Measurements from ENCODE around the gene BBS2.

Gene BBS2

GRCh38 chr16:56519459-56520250 lies at the start of gene BBS2:
Gene BBS2, minus strand, starts transcription at chr16:56520024. Its CDS starts 162 bp downstream, at chr16:56519862.
- peak; percentile 28 for DNase-seq

- DNase-seq = no peak
Observed at GRCh38 chr16:56564793-56565477, 45.1 kb upstream of the BBS2 start, which contains the start of gene MT4. Gene MT4, plus strand, starts transcription at chr16:56565073. Its CDS starts 56 bp downstream, at chr16:56565129.

- DNase-seq = no peak
Observed at GRCh38 chr16:56561126-56561525, 41.3 kb upstream of the BBS2 start.

GRCh38 chr16:56560447-56560846 lies 40.6 kb upstream of the BBS2 start:
- DNase-seq = no peak

GRCh38 chr16:56559109-56559508 lies 39.3 kb upstream of the BBS2 start:
- DNase-seq = no peak

- DNase-seq = peak; percentile 90
Observed at GRCh38 chr16:56558024-56558747, 38.4 kb upstream of the BBS2 start.

GRCh38 chr16:56554441-56554840 lies 34.6 kb upstream of the BBS2 start:
- no peak for DNase-seq

GRCh38 chr16:56551796-56552738 lies 32.2 kb upstream of the BBS2 start:
- DNase-seq = no peak

- DNase-seq = no peak
Observed at GRCh38 chr16:56549744-56550385, 30.0 kb upstream of the BBS2 start.

- DNase-seq = no peak
Observed at GRCh38 chr16:56549161-56549560, 29.3 kb upstream of the BBS2 start.

GRCh38 chr16:56547949-56548567 lies 28.2 kb upstream of the BBS2 start:
- DNase-seq = no peak

- no peak for DNase-seq
Observed at GRCh38 chr16:56547120-56547948, 27.5 kb upstream of the BBS2 start.

GRCh38 chr16:56542039-56542438 lies 22.2 kb upstream of the BBS2 start:
- no peak for DNase-seq

GRCh38 chr16:56539656-56540055 lies 19.8 kb upstream of the BBS2 start:
- DNase-seq = no peak

- no peak for DNase-seq
Observed at GRCh38 chr16:56538331-56538730, 18.5 kb upstream of the BBS2 start.

GRCh38 chr16:56534847-56535383 lies 15.1 kb upstream of the BBS2 start:
- DNase-seq = no peak

- DNase-seq = no peak
Observed at GRCh38 chr16:56532714-56533113, 12.9 kb upstream of the BBS2 start.

- DNase-seq = no peak
Observed at GRCh38 chr16:56530872-56531271, 11.0 kb upstream of the BBS2 start.

GRCh38 chr16:56525236-56525635 lies 5.4 kb upstream of the BBS2 start:
- no peak for DNase-seq

GRCh38 chr16:56520251-56520577 lies 390 bp upstream of the BBS2 start:
- no peak for DNase-seq

Data from NCI-H1694 (cell line).